ENCODE results near the gene CHCHD1.
A peak's percentile ranks its signal among the peaks of the same experiment; 100 is the strongest.
"Not testable (repeated sequence)": the region's sequence is repeated elsewhere in the genome, so short reads cannot be mapped to it uniquely, and the experiment has no call there.

CHCHD1 gene

DNA sequence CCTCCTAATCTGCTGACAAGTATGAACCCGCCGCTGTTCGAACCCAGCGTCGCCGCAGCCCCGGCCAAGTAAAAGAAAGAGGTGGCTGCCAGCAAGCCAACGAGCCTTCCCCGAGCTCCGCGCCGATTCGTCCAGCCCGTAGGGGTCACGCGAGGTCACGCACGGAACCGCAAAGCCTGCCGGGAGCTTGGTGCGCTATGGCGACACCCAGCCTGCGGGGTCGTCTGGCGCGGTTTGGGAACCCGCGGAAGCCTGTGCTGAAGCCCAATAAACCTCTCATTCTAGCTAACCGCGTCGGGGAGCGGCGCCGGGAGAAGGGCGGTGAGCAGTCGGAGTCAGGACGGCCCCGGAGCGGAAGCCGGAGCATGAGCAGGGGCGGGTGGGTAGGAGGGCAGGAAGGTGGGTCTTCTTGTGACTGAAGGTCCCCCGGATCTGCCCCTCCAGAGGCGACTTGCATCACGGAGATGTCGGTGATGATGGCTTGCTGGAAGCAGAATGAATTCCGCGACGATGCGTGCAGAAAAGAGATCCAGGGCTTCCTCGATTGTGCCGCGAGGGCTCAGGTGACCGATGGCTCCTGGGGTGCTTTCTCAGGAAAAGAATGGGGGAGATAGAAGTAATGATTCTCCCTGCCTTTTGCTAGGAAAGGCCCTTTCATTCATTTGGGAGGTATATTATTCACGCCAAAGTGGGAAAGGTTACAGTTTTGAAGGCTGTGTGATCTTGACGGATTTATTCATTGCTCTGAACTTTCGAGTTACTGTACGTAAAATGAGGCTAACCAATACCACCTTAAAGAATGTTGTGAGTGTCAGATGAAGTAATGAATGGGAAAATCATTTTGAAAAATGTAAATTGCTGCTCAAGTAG lies at the start of gene CHCHD1:
CHCHD1 (plus strand) TSS at position 170 of the 870 bp plus-strand sequence; CDS start at position 198, 28 bp downstream.
- peak; percentile 76 for DNase-seq

DNA sequence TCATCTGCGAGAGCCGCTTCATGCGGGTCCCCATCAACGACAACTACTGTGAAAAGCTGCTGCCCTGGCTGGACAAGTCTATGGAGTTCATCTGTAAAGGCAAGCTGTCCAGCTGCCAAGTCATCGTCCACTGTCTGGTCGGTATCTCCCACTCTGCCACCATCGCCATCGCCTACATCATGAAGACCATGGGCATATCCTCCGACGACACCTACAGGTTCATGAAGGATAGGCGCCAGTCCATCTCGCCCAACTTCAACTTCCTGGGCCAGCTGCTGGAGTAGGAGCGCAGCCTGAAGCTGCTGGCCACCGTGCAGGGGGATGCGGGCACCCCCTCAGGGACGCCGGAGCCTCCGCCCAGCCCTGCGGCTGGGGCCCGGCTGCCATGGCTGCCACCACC lies 49.4 kb upstream of the CHCHD1 start:
- DNase-seq = no peak

DNA sequence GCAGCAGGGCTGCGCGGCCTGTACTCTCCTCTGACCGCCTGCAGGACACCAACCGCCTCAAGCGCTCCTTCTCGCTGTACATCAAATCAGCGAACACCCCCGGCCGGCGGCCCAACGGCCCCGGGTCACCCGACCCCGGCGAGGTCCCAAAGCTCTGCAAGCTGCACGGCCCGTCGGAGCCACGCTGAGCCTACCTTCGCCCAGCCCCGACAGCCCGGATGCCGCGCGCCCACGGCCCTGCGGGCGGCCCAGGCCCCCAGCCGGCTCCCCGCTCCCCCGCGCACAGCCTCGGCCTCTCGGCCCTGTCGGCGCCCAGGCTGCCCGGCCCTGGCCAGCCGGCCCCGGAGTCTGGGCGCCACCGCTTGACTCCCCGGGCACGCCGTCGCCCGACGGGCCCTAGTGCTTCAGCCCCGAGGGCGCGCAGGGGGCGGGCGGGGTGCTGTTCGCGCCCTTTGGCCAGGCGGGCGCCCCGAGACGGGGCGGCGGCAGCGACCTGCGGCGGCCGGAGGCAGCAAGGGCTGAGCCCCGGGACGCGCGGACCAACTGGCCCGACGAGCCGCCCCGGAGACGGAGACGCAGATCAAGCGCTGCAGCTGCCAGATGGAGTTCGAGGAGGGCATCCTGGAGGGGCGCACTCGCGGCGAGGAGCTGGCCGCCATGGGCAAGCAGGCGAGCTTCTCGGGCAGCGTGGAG lies 48.8 kb upstream of the CHCHD1 start:
- DNase-seq = no peak

DNA sequence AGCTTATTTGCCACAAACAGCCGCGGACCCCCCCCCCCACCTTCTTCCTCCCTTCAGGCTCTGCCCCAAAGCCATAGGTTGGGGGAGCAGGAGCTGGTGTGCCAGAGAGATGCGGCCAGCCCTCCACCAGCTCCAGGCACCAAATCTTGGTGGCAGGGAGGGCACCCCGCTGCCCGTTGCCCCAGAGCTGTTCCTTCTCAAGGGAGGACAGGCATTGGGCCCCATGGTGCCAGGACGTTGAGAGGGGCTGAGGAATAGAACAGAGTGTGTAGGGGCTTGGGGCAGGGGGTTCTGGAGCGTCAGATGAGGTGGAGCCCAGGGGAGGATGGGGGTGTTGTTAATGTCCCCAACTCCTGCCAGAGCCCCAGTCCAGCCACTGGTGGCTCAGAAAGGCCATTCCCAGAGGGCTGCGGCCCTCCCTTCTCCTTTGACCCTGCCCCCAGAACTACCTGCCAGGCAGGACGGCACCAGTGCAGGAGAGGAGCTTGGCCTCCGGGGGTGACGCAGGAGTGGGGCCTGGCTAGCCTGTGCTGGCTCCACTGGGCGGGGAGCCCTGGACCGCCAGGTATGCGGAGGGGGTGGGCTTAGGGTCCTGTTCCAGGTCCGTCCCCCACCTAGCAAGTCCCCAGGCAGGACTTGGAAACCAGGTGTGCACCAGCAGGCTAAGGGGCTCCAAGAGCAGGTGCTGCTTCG lies 47.7 kb upstream of the CHCHD1 start:
- DNase-seq = no peak

DNA sequence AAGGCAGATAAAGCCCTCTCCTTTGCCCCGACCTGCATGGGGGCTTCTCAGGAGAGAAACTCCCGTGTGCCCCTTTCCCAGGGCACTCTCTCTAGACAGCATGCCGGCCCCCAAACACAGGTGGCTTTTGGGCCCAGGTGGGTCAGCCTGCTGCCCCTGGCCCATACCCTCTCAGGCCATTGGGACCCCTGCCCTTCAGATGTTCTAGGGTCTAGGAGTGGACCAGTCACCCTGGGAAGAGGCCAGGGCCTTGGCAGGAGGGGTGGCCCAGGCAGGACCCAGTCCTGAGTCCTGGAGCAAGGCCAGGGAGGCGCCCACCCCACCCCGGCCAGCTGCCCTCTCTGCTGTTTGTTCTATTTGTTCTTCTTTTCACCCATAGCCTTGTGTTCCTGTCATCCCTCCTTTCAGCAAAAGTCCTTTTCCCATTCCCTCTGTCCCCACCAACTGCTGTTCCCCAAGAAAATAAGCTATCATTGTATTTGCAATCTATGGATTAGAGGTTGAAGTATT lies 47.0 kb upstream of the CHCHD1 start:
- no peak for DNase-seq

DNA sequence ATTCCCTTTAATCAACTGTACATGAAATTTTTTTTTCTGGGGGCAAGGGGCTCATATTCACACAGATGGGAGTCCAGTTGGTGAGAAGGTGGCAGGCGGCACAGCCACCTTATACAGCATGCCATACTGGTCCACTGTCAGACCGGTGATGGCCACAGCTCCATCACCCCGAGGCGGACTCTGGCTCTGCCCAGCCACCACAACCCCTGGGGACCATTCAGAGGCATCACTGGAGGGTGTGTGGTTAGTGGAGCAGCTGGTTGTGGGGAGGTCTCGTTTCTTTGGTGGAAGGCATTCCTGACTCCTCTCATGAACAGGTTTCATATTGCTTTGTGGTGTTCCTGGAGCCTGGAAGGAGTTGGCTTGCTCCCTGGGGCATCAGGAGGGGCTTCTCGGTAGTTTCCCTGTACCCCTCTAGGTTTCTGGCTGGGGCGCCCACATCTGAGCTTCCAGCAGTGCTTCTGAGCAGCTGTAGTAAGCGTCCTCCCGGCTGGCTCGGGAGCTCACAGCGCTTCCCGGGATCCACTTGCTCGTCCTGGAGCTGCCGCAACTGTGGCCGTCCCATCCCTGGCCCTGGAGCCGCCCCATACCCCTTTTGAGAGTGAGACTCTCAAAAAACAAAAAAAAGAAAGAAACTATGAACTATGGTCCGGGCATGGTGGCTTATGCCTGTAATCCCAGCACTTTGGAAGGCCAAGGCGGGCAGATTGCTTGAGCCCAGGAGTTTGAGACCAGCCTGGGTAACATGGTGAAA lies 41.2 kb upstream of the CHCHD1 start:
- not testable (repeated sequence) for DNase-seq

DNA sequence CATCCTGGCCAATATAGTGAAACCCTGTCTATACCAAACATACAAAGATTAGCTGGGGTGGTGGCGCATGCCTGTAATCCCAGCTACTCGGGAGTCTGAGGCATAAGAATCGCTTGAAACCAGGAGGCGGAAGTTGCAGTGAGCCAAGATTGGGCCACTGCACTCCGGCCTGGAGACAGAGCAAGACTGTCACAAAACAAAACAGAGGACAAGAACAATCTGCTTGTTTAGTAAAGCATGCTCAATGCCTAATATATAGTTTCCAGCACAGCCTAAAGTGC lies 39.5 kb upstream of the CHCHD1 start:
- no peak for DNase-seq

DNA sequence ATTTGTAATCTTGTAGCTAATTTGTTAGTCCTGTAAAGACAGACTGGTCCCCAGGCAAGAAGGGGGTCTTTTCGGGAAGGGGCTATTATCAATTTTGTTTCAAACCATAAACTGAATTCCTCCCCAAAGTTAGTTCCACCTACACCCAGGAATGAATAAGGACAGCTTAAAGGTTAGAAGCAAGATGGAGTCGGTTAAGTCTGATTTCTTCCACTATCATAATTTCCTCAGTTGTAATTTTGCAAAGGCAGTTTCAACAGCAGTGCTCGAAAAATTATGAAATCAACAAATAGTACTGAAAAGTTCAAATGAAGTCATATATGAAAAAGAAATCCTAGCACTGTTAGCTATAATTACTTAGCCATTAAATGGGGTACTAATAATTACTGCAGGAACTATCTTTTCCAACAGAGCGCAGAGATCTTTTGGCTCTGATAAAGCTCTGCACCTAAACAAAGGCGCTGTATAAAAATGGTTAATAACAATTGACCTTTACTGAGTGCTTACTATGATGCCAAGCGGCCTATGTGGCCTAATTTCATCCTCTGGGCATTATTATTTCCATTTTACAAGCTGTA lies 38.4 kb upstream of the CHCHD1 start:
- DNase-seq = no peak

DNA sequence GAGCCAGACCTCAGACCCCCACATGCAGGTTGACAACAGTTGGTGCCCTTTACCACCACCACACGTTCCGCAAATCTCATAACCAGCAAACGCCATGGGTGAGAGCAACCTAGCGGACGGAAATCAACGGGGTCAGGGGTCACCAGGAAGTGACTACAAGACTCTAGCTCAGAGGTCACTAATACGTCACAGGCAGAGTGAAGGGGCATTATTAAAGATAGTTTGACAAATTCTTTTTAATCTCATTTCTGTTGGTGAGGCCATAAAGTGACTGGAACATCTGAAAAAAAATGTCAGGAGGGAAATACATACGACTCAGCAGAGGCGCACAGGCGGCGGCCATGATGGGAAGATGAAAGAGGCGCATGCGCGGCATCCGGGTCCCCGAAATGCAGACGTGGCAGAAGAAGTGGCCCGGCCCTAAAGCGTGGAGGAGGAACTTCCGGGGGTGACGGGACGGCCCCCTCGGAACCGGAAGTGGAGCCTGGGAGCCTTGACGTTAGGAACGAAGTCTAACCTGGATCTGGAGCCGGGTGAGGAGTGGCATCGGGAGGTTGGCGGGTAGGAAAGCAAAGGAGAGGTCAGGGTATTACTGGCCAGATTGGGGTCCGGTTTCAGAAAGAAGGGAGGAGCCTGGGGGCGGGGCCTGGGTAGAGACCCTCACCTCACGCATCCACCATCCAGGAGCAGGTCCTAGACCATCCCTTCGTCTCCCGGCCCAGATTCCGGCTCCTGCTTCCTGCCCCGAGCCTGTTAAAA lies 37.8 kb upstream of the CHCHD1 start, which contains the start of gene SEC24C:
SEC24C (plus strand) TSS at position 468 of the 759 bp plus-strand sequence. CDS start 2,461 bp downstream, outside the sequence.
- peak; percentile 93 for DNase-seq

DNA sequence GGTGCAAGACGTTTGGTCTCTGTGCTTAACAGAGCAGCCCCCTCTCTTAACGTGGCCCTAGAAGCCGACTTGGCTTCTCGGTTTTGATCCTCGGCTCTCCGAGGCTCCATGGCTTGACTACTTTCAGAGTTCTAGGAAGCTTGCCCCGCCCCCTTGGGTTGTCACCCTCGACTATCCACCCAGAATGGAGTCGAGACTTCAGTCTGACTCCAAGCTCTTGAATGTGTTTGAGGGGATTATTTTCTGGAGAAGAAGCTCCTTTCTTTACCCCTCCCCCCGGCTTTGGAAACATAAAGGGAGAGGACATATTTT lies 37.2 kb upstream of the CHCHD1 start:
- DNase-seq = no peak

DNA sequence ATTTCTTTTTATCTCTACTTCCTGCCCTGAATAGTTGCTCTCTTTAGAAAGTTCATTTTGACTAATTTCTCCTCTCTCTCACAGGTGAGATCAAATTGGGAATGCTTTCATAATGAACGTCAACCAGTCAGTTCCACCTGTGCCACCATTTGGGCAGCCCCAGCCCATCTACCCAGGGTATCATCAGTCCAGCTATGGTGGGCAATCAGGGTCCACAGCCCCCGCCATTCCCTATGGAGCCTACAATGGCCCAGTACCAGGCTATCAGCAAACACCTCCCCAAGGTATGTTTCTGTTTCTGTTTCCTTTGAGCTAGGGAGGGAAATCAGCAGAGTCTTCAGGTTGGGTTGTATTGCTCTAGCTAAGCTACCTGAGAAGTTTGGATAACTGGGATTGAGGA lies 35.1 kb upstream of the CHCHD1 start:
- no peak for DNase-seq

DNA sequence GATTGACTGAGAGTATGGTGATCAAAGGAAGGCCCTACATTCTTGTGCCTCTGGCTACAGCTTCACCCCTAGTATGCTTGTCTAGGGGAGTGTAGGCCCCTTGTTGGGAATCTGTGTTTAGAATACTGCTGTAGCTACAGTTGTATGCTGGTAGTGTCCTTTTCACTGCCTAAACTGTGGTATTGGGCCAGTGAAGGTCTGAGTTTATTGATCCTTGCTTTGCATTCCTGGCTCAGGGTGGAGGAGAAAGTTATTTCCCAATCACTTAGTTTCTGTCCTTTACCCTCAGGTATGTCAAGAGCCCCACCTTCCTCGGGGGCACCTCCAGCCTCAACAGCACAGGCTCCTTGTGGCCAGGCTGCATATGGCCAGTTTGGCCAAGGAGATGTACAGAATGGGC lies 31.0 kb upstream of the CHCHD1 start:
- no peak for DNase-seq

DNA sequence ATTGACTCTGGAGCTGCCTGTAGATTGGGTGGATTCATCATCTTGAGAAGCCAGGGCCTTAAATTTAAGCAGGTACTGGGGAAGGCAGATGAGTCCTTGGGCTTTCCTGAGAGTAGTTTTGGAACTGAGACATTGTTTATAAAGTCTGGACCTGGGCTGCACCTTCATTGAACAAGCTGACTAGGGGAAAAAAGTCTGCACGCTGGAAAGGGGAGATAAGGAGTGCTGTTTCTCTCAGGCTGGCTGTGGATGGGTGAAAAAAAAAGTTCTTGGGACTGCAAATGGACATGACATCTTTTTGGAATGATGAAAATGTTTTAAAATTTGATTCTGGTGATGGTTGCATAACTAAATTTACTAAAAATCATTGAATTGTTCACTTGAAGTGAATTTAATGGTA lies 25.7 kb upstream of the CHCHD1 start:
- DNase-seq = no peak

DNA sequence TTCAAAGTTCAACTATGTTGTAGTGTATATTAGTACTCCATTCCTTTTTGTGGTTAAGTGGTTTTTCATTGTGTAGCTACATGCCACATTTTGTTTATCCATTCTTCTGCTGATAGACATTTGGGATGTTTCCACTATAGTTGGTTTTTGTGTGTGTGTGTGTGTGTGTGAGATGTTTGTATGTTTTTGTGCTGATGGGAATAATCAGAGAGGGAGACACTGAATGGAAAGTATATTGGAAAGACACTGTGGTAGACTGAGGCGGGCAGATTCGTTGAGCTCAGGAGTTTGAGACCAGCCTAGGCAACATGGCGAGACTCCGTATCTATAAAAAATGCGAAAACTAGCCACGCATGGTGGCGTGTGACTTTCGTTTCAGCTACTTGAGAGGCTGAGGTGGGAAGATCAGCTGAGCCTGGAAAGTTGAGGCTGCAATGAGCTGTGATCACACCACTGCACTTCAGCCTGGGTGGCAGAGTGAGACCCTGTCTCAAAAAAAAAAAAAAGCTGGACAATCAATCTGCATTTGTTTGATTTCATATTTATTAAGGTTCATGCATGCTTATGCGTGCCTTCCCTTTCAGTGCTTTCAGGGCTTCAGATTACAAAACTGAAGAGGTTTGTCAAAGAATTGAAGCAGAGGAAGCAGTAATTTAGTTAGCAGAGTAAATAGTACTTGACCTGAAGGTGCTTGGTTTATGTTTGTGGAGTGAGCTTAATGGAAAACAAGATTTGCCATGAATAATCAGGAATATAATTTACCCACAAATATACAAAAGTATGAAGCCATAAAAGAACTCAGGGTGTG lies 22.9 kb upstream of the CHCHD1 start:
- DNase-seq = no peak

DNA sequence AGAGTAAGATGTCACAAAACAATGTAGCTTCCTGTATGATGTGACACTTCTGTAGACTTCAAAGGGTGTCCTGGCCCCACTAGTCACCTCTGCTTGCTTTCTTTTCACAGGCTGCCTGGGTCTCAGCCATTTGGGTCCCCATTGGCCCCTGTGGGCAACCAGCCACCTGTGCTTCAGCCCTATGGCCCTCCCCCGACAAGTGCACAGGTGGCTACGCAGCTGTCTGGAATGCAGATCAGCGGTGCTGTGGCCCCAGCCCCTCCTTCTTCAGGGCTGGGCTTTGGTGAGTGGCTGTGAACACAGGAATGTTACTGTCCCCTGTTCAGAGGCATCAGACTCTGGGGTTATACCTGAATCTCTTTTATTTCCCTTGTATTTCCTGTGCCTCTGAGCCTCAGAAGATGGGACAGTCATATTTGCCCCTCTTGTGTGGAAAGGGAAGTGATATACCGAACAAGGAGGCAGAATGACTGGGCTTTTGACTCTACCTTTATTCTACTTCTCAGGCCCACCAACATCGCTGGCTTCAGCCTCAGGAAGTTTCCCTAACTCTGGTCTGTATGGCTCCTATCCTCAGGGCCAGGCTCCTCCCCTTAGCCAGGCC lies 22.2 kb upstream of the CHCHD1 start:
- no peak for DNase-seq

DNA sequence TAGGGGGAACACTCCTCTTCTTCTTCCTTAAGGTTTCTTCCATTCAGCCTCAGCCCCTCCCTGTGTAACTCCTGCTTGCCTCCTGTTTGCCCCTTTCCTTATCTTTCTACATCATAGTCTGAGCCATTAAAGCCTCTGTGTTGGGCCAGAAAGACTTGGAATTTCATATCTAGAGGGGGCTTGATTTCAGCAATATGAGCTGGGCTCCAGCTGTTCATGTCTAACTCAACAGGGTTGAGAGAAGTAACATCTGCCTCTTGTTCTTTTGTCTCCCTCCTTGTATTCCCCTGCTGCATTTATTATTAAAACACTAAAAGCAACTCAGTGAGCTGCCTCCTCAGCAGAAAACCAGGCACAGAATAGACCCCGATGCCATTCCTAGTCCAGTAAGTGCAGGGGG lies 20.1 kb upstream of the CHCHD1 start:
- DNase-seq = no peak

DNA sequence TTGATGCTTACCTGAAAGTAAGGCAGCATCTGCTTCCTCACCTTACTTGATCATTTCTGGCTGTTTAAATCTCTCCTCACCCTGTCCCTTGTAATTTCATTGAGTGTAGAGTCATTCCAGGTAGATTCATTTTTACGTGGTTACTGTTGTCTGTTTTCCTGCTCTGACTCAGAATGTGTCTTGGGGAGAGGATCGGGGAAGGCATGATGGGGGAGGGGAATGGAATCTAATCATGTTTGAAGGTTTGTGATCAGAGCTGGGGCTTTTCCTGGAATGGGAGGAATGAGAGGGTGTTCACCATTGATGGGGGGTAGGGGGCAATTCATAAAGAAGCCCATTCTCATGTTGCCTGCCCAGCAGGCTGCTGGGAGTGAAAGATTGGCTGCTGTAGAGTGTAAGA lies 18.9 kb upstream of the CHCHD1 start:
- no peak for DNase-seq

DNA sequence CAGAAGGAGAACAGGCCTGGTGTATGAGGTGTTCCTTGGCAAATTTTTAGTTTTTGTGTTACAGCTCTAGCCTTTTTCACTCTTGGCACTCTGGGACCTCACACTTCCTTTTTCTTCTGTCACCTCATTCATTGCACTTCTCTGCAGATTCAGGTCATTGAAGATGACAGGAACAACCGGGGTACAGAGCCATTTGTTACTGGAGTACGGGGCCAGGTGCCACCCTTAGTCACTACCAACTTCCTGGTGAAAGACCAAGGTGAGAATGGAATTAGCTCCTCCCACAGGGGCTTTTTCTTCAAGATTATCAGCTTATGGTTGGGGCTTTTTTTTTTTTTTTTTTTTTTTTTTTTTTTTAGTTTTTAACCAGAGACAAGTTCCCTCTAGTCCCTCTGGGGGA lies 18.5 kb upstream of the CHCHD1 start:
- DNase-seq = no peak

DNA sequence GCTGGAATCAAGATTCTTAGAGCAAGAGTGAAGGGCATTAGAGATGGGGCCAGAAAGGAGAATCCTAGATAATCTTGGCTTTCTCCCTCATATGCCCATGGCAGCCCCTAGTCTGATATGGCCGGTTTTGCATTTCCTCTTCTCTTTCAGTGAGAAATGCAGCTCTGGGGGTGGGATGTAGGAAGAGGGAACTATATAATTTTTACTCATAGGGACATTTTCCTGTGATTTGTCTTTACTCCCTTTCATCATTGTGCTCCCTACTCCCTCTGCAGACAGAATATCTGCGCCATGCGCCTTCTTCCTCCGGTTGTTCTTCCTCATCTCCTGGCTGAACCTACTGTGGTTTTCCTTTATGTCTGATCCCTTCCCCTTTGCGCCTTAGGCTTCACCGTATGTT lies 16.8 kb upstream of the CHCHD1 start:
- DNase-seq = no peak

DNA sequence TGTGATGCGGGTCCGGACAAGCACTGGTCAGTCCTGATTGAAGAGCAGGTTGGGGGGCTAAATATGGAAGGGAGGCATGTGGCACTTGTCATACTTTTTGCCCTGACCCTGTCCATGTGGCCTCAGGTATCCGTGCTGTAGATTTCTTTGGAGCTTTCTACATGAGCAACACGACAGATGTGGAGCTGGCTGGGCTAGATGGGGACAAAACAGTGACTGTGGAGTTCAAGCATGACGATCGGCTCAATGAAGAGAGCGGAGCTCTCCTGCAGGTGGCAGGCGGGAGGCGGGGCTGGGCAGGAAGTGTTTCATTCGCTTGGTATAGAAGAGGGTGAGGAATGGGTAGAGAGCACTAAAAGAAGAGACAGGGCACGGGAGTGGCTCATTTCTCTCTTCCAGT lies 13.0 kb upstream of the CHCHD1 start:
- DNase-seq = no peak

DNA sequence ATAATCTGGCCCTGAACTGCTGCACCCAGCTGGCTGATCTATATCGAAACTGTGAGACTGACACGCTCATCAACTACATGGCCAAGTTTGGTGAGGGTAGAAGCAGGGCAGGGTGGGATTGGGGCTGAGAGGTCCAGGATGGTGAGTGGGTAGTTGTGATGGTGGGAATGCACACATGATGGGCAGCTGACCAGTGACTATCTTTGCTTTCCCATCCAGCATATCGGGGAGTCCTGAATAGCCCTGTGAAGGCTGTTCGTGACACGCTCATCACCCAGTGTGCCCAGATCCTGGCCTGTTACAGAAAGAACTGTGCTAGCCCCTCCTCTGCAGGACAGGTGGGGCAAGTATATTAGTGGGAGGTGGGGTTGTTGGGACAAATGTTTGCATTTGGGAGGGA lies 12.5 kb upstream of the CHCHD1 start:
- no peak for DNase-seq

Measured in NCI-H1048 (cell line).